Stimulated activated CD4-positive, alpha-beta T cell treated with anti-CD3 and anti-CD28 coated beads, Interleukin-12 subunit alpha, Interleukin-12 subunit beta, amount 100 ng/mL, for 48 hours (primary cell): ENCODE measurements around the gene SUCO.
A peak's percentile ranks its signal among the peaks of the same experiment; 100 is the strongest.
"Not testable (repeated sequence)": the region's sequence is repeated elsewhere in the genome, so short reads cannot be mapped to it uniquely, and the experiment has no call there.

Experiments used
- DNase-seq, 3 donors: peaks; one replicate each; pipeline ENCODE4 v3.0.0-alpha.2; 2020; ENCODE audit warnings: low read depth in 2 of 3, low spot score in 1 of 3

The SUCO gene

DNA sequence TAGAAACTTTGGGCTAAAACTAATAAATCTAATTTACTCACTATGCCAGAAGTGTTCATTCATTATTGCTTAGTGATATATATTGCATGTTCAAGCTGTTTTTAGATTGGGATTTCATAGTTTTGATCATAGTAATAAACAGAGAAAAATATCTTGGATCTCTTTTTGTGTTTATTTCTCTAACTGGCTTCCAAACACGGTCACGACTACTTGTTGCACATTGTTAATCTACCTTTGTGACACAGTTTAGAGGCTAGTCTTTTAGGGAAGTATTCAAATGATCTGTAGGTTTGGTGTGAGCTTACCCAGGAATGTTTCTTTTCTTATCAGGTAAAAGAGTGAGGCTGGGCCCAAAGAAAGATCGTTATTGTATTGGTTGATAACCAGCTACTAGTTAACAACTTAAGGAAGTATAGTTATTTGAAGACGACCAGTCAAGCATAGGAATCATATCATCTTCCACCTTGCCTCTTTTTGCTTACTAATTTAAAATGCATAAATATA lies 75.2 kb downstream of the SUCO start:
- no peak for DNase-seq

DNA sequence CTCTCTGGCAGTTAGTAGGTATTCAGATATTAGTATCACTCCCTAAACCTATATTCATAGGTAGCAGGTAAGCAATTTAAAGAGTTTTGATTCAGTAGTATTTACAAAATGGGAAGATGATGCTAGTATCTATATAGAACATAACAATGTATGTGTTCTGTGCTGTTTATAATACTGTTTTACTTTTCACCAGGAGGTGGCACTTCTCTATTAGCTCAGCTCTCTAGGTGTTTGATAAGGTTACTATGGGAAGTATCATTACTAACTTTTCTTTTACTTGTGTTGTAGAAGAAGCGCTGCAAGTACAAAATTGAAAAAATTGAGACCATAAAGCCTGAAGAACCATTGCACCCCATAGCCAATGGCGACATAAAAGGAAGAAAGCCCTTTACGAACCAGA lies 76.6 kb downstream of the SUCO start:
- DNase-seq, result no peak

DNA sequence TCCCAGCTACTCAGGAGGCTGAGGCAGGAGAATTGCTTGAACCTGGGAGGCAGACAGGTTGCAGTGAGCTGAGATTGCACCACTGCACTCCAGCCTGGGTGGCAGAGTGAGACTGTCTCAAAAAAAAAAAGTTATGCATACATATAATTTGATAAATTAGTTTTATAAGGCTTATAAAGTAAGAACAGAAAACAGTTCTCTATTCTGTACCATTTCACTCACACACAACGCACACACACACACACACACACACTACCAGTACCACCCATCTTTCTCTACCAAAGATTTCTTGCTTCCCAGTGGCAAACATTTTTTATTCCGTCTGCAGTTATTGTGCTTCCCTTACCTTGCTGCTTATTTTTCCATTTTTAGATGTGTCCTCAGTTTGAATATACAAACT lies 79.5 kb downstream of the SUCO start:
- no peak for DNase-seq

DNA sequence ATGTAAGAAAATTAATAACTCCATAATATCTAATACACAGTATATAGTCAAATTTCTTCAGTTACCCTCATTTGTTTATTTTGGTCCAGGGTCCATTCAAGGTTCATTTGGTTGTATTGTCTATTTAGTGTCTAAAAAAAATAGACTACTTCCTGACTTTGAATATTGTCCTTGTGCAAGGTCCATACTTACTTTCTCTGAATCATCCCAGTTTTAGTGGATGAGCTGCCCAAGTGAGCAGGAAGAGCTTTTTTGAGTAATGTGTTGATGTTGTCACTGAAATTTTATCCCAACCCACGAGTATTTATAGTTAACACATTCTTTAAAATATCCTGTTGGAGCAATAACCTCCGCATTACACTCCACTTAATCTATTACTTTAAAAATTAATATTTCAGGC lies 80.3 kb downstream of the SUCO start:
- DNase-seq, result no peak

- no peak for DNase-seq
These were observed 83.2 kb downstream of the SUCO start for GRCh38 chr1:172616195-172616594.

GRCh38 chr1:172616636-172617035 lies 83.7 kb downstream of the SUCO start:
- no peak for DNase-seq

- not testable (repeated sequence) for DNase-seq
These were observed 87.7 kb downstream of the SUCO start for GRCh38 chr1:172620603-172621002.

GRCh38 chr1:172622541-172622940 lies 89.6 kb downstream of the SUCO start:
- DNase-seq, result no peak

GRCh38 chr1:172623748-172624147 lies 90.8 kb downstream of the SUCO start:
- DNase-seq, result no peak

DNA sequence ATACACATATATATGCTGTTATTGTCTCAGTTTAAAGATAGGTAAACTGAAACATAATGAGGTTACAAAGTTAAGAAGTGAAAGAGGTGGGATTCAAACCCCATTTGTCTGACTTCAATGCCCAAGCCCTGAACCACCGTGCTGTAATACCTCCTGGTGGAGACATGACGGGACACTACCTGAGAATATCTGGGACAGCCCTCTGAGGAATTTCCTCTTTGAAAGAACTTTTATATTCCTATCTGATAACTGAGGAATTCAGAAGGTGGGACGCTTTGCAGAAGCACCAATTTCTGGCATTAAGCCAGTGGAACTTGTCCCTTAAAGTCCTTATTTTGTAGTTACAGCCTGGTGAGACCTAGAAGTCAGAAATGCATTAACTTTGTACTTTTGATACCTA lies 93.9 kb downstream of the SUCO start:
- DNase-seq, result no peak

- no peak for DNase-seq
These were observed 94.8 kb downstream of the SUCO start for GRCh38 chr1:172627702-172628101.

DNA sequence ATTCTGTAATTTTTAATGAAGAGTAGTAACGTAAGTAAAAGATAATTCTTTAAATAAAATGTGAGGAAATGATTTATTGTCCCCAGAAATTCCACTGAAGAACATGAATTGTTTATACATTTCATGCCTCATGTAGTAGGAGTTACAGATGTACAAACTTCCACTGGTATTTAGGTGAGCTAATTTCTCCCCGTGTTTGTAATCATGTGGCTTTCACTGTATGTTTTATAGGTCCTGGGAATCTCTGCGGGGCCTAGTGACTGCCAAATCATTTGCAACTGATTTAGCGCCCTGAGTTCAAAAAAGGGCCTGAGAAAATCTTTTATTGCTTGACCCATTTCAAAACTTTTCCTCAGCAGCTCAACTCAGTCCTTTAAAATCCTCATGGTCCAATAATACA lies 95.5 kb downstream of the SUCO start:
- DNase-seq, result no peak

GRCh38 chr1:172629170-172629569 lies 96.2 kb downstream of the SUCO start:
- DNase-seq, result no peak

DNA sequence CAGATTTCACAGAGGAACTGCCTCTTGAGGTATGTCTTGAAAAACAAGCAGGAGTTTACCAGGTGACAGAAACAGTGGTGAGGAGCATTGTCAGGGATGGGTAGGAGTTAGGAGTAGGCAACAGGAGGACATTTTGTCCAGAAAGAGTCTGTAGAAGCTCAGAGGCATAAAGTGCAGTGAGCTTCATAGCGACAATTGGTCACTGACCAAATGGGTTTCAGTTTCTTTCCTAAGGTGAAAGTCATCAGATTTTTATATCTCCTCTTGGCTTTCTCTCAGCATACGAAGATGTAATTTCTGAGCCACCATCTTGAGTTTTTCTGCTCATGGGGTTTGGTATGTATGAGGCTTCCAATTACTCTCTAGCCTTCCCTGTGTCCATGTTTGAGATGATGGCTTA lies 96.7 kb downstream of the SUCO start:
- no peak for DNase-seq

GRCh38 chr1:172630056-172630818 lies 97.3 kb downstream of the SUCO start:
- no peak for DNase-seq

DNA sequence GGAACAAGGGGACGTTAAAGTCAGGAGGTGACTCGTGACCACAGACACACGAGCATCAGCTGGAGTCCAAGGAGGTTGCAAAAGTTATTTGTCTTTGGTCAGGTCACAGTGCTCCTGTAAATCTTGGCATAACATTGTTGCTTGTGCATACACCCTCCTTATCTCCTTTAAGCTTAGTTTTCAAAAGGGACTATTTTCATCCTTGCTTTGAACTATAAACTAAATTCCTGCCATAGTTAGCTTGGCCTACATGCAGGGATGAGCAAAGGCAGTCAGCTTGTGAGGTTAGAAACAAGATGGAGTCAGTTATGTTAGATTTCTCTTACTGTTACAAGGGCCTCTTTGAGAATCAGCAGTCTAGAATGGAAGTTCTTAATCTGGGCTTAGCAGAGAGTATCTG lies 97.9 kb downstream of the SUCO start:
- no peak for DNase-seq

DNA sequence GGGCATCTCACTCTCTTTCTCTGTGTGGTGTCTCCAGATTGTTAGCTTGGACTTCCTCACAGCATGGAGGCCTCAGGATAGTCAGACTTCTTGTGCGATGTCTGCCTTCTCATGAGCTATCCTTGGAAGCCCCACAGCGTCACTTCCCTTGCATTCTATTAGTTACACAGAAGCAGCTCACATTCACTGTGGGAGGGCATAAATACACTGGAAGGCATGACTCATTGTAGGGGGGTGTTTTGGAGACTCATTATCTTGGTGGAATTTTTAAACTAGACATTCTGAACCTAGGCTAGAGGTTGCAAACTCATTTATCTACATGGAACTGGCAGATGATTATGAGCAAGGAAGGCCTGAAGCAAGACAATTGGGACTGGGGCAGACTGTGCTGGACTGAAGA lies 104.6 kb downstream of the SUCO start:
- DNase-seq, result no peak

GRCh38 chr1:172638249-172638648 lies 105.3 kb downstream of the SUCO start:
- no peak for DNase-seq

GRCh38 chr1:172638885-172639831 lies 106.2 kb downstream of the SUCO start:
- DNase-seq, result peak; percentile 73 to 82 (median 74)

- no peak for DNase-seq
These were observed 107.2 kb downstream of the SUCO start for GRCh38 chr1:172640111-172640510.

DNA sequence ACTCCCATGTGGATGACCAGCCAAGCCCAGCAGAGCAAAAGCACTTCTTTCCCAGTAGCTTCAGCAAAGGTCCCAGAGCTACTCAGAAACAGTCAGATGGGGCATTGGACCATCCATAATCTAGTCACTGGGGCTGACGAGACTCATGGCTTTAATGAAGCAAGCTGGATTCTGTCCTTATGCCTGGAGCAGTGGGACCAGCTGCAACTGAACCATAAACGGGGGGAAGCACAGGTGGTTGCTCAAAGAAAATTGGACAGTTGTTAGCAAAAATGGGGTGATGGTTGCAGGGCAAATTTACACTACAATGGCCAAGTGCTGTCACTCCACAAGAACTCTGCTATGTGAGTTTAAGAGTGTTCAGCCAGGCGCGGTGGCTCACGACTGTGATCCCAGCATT lies 108.5 kb downstream of the SUCO start:
- no peak for DNase-seq

DNA sequence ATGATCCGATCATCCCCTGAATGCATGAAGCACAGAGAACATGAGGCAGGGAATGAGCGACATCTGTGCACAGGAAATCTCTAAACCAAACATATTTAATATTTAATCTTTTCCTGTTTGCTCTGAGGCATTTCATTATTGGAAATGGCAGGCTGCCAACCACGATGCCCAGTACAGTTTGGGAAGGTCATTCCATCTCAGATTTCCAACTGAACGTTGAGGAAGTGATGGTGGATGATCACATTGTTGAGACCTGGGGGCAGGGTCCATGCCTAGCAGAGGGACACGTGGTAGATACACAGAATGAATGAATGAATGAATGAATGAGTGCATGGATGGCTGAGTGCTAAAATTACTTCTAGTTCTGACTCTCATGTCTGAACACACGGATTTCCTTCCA lies 110.0 kb downstream of the SUCO start:
- DNase-seq, result no peak
